Measurements from ENCODE around the gene GSDME. TPM values are rescaled to one million over a fixed set of nuclear protein-coding genes. Genes with fewer than 3 reads are reported as not detected.

GSDME gene
- total RNA-seq, 1 experiment from 2014 or later, result 51.0 TPM

GRCh38 chr7:24656608-24657007 lies 100.7 kb downstream of the GSDME start:
- no peak for DNase-seq (ENCODE audit: low read depth)

GRCh38 chr7:24654305-24654704 lies 103.0 kb downstream of the GSDME start:
- DNase-seq (ENCODE audit: low read depth), result no peak

- no peak for DNase-seq (ENCODE audit: low read depth)
These were observed 103.8 kb downstream of the GSDME start for GRCh38 chr7:24653316-24654085.

GRCh38 chr7:24652251-24652939 lies 104.9 kb downstream of the GSDME start:
- no peak for DNase-seq (ENCODE audit: low read depth)

Other genes with a start within 250 kb of the GSDME start
- gene PALS2, start 184.0 kb downstream of the GSDME start, total RNA-seq (2014; rRNA removed; shearing (Covaris generic)), result 16.9 and 23.6 TPM in 2 replicates
- gene OSBPL3, start 222.7 kb upstream of the GSDME start, total RNA-seq (2014; rRNA removed; shearing (Covaris generic)), result 20.9 and 30.7 TPM in 2 replicates

Data from HT1080 (cell line).